Body of pancreas (tissue), 4 donors: Measurements from ENCODE around the gene IHH.

Experiments used
- POLR2A ChIP-seq, 3 donors: fragments of 450-650 bp; IDR thresholded peaks; one replicate each; pipeline ENCODE4 v1.6.1; 2016; ENCODE audit warnings: antibody characterized with exemption in 3 of 3, mild to moderate bottlenecking in 2 of 3
- TF ChIP-seq, protein P1 (sequence below), 7 experiments: fragments of 450-650 bp in 4 of 7; fragments of 200-600 bp in 3 of 7; sonication (generic) in 3 of 7; IDR thresholded peaks; one replicate each; pipeline ENCODE4 v1.5.1; 2016 to 2019; ENCODE audit warnings: antibody characterized with exemption in 7 of 7

DNA sequence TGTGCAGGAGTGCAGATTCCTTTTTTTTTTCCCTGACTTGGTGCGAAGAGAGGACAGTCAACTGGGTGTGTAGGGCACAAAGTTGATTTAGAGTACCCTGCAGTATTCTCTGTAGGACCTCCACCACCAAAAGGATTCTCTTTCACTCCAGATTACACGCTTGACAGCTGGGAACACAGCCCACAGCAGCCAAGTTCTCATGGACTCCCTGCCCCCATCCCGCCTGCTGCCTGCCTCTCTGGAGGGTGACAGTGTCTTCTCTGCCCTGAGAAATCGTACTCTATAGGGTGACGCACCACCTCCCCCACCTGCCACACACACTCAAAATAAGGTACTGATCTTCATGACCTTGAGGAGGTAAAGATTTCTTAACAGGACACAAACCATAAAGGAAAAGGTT lies 26.6 kb upstream of the IHH start:
- TF ChIP-seq, protein P1, sequence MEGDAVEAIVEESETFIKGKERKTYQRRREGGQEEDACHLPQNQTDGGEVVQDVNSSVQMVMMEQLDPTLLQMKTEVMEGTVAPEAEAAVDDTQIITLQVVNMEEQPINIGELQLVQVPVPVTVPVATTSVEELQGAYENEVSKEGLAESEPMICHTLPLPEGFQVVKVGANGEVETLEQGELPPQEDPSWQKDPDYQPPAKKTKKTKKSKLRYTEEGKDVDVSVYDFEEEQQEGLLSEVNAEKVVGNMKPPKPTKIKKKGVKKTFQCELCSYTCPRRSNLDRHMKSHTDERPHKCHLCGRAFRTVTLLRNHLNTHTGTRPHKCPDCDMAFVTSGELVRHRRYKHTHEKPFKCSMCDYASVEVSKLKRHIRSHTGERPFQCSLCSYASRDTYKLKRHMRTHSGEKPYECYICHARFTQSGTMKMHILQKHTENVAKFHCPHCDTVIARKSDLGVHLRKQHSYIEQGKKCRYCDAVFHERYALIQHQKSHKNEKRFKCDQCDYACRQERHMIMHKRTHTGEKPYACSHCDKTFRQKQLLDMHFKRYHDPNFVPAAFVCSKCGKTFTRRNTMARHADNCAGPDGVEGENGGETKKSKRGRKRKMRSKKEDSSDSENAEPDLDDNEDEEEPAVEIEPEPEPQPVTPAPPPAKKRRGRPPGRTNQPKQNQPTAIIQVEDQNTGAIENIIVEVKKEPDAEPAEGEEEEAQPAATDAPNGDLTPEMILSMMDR (IDR thresholded peaks at IDR 0.05), result no peak
- TF ChIP-seq POLR2A (IDR thresholded peaks at IDR 0.05), result no peak
